Neural progenitor cell (in vitro differentiated cells): Measurements from ENCODE around the gene TUBG2. TPM values are rescaled to one million over a fixed set of nuclear protein-coding genes. Genes with fewer than 3 reads are reported as not detected.

ENCODE experiments used
- DNase-seq: peaks from one replicate; pipeline ENCODE4 v3.0.0-alpha.2; 2016; ENCODE audit warnings: low spot score
- H2AFZ ChIP-seq: fragments of 200-600 bp; sonication (generic); replicated peaks from 2 replicates; pipeline ENCODE4 v1.6.1; 2016; ENCODE audit warnings: antibody characterized with exemption
- H3F3A ChIP-seq: fragments of 200-600 bp; sonication (generic); 2 replicates; pipeline ENCODE4 v1.6.1; 2016; ENCODE audit warnings: antibody characterized with exemption, low read depth
- H3K27ac ChIP-seq: fragments of 200-600 bp; sonication (generic); 2 replicates; pipeline ENCODE4 v1.5.1; 2016; ENCODE audit warnings: mild to moderate bottlenecking
- H3K27me3 ChIP-seq: fragments of 200-600 bp; sonication (generic); 2 replicates; pipeline ENCODE4 v1.6.1; 2016; ENCODE audit warnings: mild to moderate bottlenecking, moderate library complexity
- H3K36me3 ChIP-seq: fragments of 200-600 bp; sonication (generic); 2 replicates; pipeline ENCODE4 v1.5.1; 2016
- H3K4me1 ChIP-seq: fragments of 200-600 bp; sonication (generic); 2 replicates; pipeline ENCODE4 v1.6.1; 2016; ENCODE audit warnings: mixed run types
- H3K4me2 ChIP-seq: fragments of 200-600 bp; sonication (generic); 2 replicates; pipeline ENCODE4 v1.6.1; 2016
- H3K4me3 ChIP-seq: fragments of 200-600 bp; sonication (generic); 2 replicates; pipeline ENCODE4 v1.5.1; 2016
- H3K79me2 ChIP-seq: fragments of 200-600 bp; sonication (generic); 2 replicates; pipeline ENCODE4 v1.6.1; 2016; ENCODE audit warnings: low read depth
- H3K9ac ChIP-seq: fragments of 200-600 bp; sonication (generic); 2 replicates; pipeline ENCODE4 v1.6.1; 2016
- H3K9me3 ChIP-seq: fragments of 200-600 bp; sonication (generic); 2 replicates; pipeline ENCODE4 v1.5.1; 2016; ENCODE audit warnings: low read depth
- H4K20me1 ChIP-seq: fragments of 200-600 bp; sonication (generic); 2 replicates; pipeline ENCODE4 v1.6.1; 2016; ENCODE audit warnings: low read depth
- H3K27ac Mint-ChIP-seq: 3 replicates; pipeline ENCODE4 v1.8.0; 2021; ENCODE audit warnings: mixed read lengths
- H3K27me3 Mint-ChIP-seq: 2 replicates; pipeline ENCODE4 v1.8.0; 2022; ENCODE audit warnings: low read depth, mild to moderate bottlenecking, inconsistent platforms, moderate library complexity, mixed read lengths; ENCODE audit not compliant: insufficient read depth
- H3K36me3 Mint-ChIP-seq: 3 replicates; pipeline ENCODE4 v1.8.0; 2021; ENCODE audit warnings: mixed read lengths
- H3K4me1 Mint-ChIP-seq: 3 replicates; pipeline ENCODE4 v1.8.0; 2021; ENCODE audit warnings: mixed read lengths
- H3K4me3 Mint-ChIP-seq: 3 replicates; pipeline ENCODE4 v1.8.0; 2021; ENCODE audit warnings: mild to moderate bottlenecking, moderate library complexity, mixed read lengths
- H3K9me3 Mint-ChIP-seq: 3 replicates; pipeline ENCODE4 v1.8.0; 2020; ENCODE audit warnings: mixed read lengths
- CTCF ChIP-seq: fragments of 200-600 bp; sonication (generic); IDR thresholded peaks from 2 replicates; pipeline ENCODE4 v1.5.1; 2017; ENCODE audit warnings: antibody characterized with exemption, mild to moderate bottlenecking
- EZH2 ChIP-seq: fragments of 200-600 bp; sonication (generic); IDR thresholded peaks from 2 replicates; pipeline ENCODE4 v1.6.1; 2017; ENCODE audit warnings: antibody characterized with exemption, mild to moderate bottlenecking, moderate library complexity
- EZH2phosphoT487 ChIP-seq: fragments of 200-600 bp; sonication (generic); IDR thresholded peaks from 2 replicates; pipeline ENCODE4 v1.6.1; 2017; ENCODE audit warnings: antibody characterized with exemption
- total RNA-seq: library from RNA; depleted of rRNA; stranded (reverse); fragments of >200 nt; gene quantifications from 2 replicates; pipeline ENCODE4 v1.2.3, GENCODE V29; 2015; ENCODE audit warnings: low replicate concordance

The TUBG2 gene
- total RNA-seq, 1 donor from 2014 or later = 12.8 TPM

DNA sequence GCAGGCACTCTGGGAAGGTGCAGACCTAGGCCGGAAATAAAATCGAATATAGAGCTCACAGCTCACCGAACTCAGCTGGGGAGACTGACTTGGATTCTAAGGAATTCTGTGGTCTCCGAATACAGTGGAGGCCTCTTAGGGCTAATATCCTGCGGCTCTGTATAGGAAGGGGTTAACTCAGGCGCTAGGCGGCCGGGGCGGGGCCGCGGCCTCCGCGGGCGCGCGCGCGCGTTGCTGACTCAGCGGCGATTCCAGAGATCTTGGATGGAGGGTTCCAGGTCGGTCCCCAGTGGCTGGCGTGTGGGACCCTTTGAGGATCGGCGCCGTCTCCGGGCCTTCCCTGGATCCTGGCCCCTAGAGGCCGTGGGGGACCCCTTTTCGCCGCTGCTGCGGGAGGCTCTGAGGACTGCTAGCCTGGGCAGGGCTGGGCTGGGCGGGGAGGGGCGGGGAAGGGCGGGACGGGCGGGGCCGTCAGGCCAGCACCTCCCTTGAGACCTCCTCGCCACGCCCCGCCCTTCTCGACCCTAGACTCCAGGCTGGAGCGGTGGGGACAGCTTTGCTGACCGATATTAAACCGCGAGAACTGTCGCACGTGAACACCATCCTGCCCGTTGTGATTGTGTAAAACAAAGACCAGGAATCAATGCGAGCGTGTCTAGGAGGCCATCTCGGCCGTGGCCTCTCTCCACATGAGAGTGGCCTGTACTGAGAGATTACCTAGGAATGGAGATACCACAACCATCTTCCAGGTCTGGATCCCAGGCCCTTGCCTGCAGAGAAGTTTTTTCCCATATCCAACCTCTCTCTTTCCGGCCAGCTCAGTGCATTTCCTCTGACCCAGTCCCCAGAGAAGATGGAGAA is 19.1 kb downstream of the TUBG2 start:
- H3K4me3 Mint-ChIP-seq = peak overlapping the region; percentile 93
- H3K9me3 Mint-ChIP-seq = no peaks in the 10 kb centered on the region
- peaks cover 3% of the 10 kb centered on the region for H3K27me3 Mint-ChIP-seq
- Histone ChIP-seq H3K4me2 (peak overlapping the region; percentile 83), H4K20me1 (peaks cover 28% of the 10 kb centered on the region), H3K4me1 (peaks cover 45% of the 10 kb centered on the region), H3K36me3 (no peaks in the 10 kb centered on the region), H3K4me3 (peak overlapping the region; percentile 67), H3K27ac (peak overlapping the region; percentile 93), H2AFZ (no peak overlapping the region), H3K27me3 (peaks cover 39% of the 10 kb centered on the region), H3K79me2 (peaks cover 11% of the 10 kb centered on the region), H3K9me3 (no peaks in the 10 kb centered on the region), H3K9ac (no peak overlapping the region), H3F3A (peaks cover 62% of the 10 kb centered on the region)
- TF ChIP-seq EZH2phosphoT487 (no peak), CTCF (peak; percentile 13)
- peak; percentile 95 for DNase-seq
- H3K36me3 Mint-ChIP-seq = no peaks in the 10 kb centered on the region
- peak overlapping the region; percentile 99 for H3K27ac Mint-ChIP-seq
- H3K4me1 Mint-ChIP-seq = peaks cover 45% of the 10 kb centered on the region

DNA sequence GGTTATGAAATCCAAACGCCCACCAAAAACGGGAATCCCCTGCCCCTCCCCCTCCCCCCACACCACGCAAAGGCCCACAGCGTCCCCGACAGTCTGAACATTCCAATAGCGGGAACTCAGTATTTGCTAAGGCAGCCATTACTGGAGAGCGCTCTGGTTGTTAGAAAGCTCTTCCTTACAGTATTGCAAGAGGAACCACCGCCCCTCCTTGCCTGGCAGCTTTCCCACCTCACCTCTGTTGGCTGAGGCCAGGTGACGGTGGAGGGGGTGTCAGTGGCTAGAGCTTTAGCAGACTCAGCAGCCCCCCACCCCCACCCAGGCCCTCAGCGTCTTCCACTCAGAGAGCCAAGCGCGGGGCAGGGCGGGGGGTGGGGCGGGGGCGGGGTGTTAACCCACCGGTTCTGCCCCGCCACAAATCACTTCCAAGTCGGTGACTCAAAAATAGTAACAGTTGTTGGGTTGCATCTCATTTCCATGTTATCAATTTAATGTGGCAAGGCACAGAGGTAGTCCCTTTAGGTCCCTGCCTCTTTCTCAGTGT is 19.9 kb downstream of the TUBG2 start:
- Histone ChIP-seq H3K27me3 (peaks cover 35% of the 10 kb centered on the region), H3K9me3 (no peaks in the 10 kb centered on the region), H3K4me3 (peak overlapping the region; percentile 67), H3K4me2 (peak overlapping the region; percentile 83), H3K9ac (no peak overlapping the region), H4K20me1 (peaks cover 24% of the 10 kb centered on the region), H3K36me3 (no peaks in the 10 kb centered on the region), H2AFZ (no peak overlapping the region), H3K4me1 (peaks cover 45% of the 10 kb centered on the region), H3K27ac (no peak overlapping the region), H3K79me2 (peaks cover 11% of the 10 kb centered on the region), H3F3A (peaks cover 70% of the 10 kb centered on the region)
- DNase-seq = peak; percentile 63
- Mint-ChIP-seq H3K27ac (peak overlapping the region; percentile 99), H3K27me3 (peaks cover 3% of the 10 kb centered on the region), H3K9me3 (no peaks in the 10 kb centered on the region), H3K4me3 (peak overlapping the region; percentile 88), H3K36me3 (no peaks in the 10 kb centered on the region), H3K4me1 (peaks cover 48% of the 10 kb centered on the region)
- no peak for TF ChIP-seq EZH2
- no peak for TF ChIP-seq EZH2phosphoT487
- no peak for TF ChIP-seq CTCF

DNA sequence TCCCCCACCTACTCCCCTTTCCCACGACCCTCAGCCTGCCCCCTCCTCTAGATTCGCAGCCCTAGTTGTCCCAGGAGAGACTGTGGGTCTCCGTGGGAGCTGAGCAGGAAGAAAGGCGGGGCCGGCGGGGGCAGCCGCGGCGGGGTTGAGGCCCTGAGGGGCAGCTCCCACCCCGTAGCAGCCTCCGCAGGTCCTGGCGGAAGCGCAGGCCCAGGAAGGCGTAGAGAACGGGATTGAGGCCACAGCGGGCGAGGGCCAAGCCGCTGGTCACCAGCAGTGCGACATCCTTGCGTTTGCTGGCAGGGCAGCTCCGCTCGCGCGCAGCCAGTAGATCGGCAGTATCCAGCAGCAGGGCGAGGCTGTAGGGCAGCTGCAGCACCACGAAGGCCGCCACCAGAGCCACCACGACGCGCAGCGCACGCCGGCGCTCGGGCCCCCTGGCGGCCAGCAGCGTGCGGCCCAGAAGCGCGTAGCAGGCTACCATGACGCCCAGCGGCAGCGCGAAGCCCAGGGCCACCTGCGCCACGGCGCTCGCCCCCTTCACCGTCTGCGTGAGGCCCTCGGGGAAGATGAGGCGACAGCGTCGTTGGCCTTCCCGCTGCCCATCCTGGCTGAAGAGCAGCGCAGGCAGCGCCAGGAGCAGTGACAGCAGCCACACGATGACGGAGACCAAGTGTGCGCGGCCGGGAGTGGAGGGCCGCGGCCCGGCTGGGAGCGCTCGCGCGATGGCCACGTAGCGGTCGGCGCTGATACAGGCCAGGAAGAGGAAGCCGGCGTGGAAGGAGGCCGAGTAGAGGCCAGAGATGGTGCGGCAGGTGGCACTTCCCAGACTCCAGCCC is 20.6 kb downstream of the TUBG2 start:
- H3K9me3 Mint-ChIP-seq = no peaks in the 10 kb centered on the region
- H3K27me3 Mint-ChIP-seq = peaks cover 5% of the 10 kb centered on the region
- peaks cover 43% of the 10 kb centered on the region for H3K4me1 Mint-ChIP-seq
- peak; percentile 92 for DNase-seq
- H3K4me2 ChIP-seq = peak overlapping the region; percentile 83
- peaks cover 11% of the 10 kb centered on the region for H3K79me2 ChIP-seq
- H3K36me3 ChIP-seq = no peaks in the 10 kb centered on the region
- peaks cover 33% of the 10 kb centered on the region for H3K27me3 ChIP-seq
- H3K36me3 Mint-ChIP-seq = peaks cover 3% of the 10 kb centered on the region
- H3K9me3 ChIP-seq = no peaks in the 10 kb centered on the region
- H3K4me1 ChIP-seq = peaks cover 42% of the 10 kb centered on the region
- peak overlapping the region; percentile 6 for H3K27ac ChIP-seq
- no peak overlapping the region for H3K9ac ChIP-seq
- H2AFZ ChIP-seq = peak overlapping the region; percentile 28
- peaks cover 22% of the 10 kb centered on the region for H4K20me1 ChIP-seq
- peaks cover 70% of the 10 kb centered on the region for H3F3A ChIP-seq
- H3K4me3 ChIP-seq = no peak overlapping the region
- H3K27ac Mint-ChIP-seq = peak overlapping the region; percentile 53
- no peak for TF ChIP-seq EZH2
- TF ChIP-seq CTCF = peak; percentile 80
- peak overlapping the region; percentile 75 for H3K4me3 Mint-ChIP-seq
